Endothelial cell of umbilical vein (primary cell): Measurements from ENCODE around the gene MAT2A. TPM values are rescaled to one million over a fixed set of nuclear protein-coding genes. Genes with fewer than 3 reads are reported as not detected.

Experiments
- BruUV-seq: library from RNA; stranded (reverse); fragments of 400-500 nt; replicated peaks from 2 replicates; lab custom pipeline; 2021; lab: Mats Ljungman, UMichigan
- CTCF ChIA-PET: fragments of 300-600, 350-600 bp; sonication (Branson Sonifier 250); formaldehyde crosslinking; loops from one replicate; lab custom pipeline; 2021; ENCODE audit warnings: antibody characterized with exemption, inconsistent platforms; lab: Charles Lee
- POLR2A ChIA-PET: fragments of 300-600, 350-600 bp; sonication (Branson Sonifier 250); formaldehyde crosslinking; loops from one replicate; lab custom pipeline; 2021; ENCODE audit warnings: antibody characterized with exemption, inconsistent platforms; lab: Charles Lee
- DNase-seq: peaks from one replicate; pipeline ENCODE4 v3.0.0-alpha.2; 2011; ENCODE audit warnings: low read depth, low spot score
- FAIRE-seq: peaks from 2 replicates; lab custom pipeline; 2011; peaks lifted over from hg19 to GRCh38; lab: Jason Lieb, UNC
- H2AFZ ChIP-seq: 2 replicates; pipeline ENCODE4 v1.6.0; 2012; ENCODE audit warnings: low read depth, low read length, control low read depth, inconsistent platforms
- H3K27ac ChIP-seq: 2 replicates; pipeline ENCODE4 v1.5.1; 2011; ENCODE audit warnings: low read depth, mild to moderate bottlenecking, control low read depth, low read length, moderate library complexity; ENCODE audit not compliant: insufficient read depth
- H3K27me3 ChIP-seq, 2 experiments: 2 replicates each; pipeline versions ENCODE4 v1.6.0 to v1.6.1; 2011; ENCODE audit warnings: low read length in 2 of 2, mixed read lengths in 1 of 2; ENCODE audit not compliant: control insufficient read depth in 2 of 2, insufficient read depth in 2 of 2
- H3K36me3 ChIP-seq, 2 experiments: 2 replicates in 1 of 2; 3 replicates in 1 of 2; pipeline ENCODE4 v1.5.1; 2011; ENCODE audit warnings: low read length in 2 of 2, mild to moderate bottlenecking in 1 of 2, moderate library complexity in 1 of 2; ENCODE audit not compliant: control insufficient read depth in 2 of 2, insufficient read depth in 2 of 2; ENCODE audit errors: extremely low read depth in 1 of 2
- H3K4me1 ChIP-seq: 3 replicates; pipeline ENCODE4 v1.5.1; 2011; ENCODE audit warnings: mild to moderate bottlenecking, low read length; ENCODE audit not compliant: control insufficient read depth, insufficient read depth; ENCODE audit errors: extremely low read depth
- H3K4me2 ChIP-seq: 2 replicates; pipeline ENCODE4 v1.6.1; 2011; ENCODE audit warnings: low read length, control low read depth, mixed read lengths; ENCODE audit not compliant: insufficient read depth
- H3K4me3 ChIP-seq, 3 experiments: fragments of 200-600 bp in 1 of 3; sonication (generic), shearing (Covaris generic) in 1 of 3; replicated peaks in 1 of 3; 2 replicates each; pipeline ENCODE4 v1.5.1; 2011 to 2016; ENCODE audit warnings: control low read depth in 3 of 3, low read length in 3 of 3, mild to moderate bottlenecking in 2 of 3, inconsistent platforms in 1 of 3, low read depth in 1 of 3, moderate library complexity in 1 of 3; ENCODE audit not compliant: insufficient read depth in 1 of 3
- H3K79me2 ChIP-seq: 2 replicates; pipeline ENCODE4 v1.6.0; 2012; ENCODE audit warnings: low read length, inconsistent platforms; ENCODE audit not compliant: control insufficient read depth, insufficient read depth
- H3K9ac ChIP-seq: replicated peaks from 2 replicates; pipeline ENCODE3; 2011; ENCODE audit warnings: low read length, control low read depth; ENCODE audit not compliant: insufficient read depth; ENCODE audit errors: extremely low read depth
- H3K9me1 ChIP-seq: replicated peaks from 3 replicates; pipeline ENCODE4 v1.6.0; 2011; ENCODE audit warnings: mild to moderate bottlenecking, low read length; ENCODE audit not compliant: control insufficient read depth, insufficient read depth; ENCODE audit errors: extremely low read depth
- H3K9me3 ChIP-seq: replicated peaks from 2 replicates; pipeline ENCODE4 v1.5.1; 2012; ENCODE audit warnings: low read length, inconsistent platforms; ENCODE audit not compliant: control insufficient read depth, insufficient read depth
- H4K20me1 ChIP-seq: replicated peaks from 2 replicates; pipeline ENCODE3; 2011; ENCODE audit warnings: mild to moderate bottlenecking, low read length; ENCODE audit not compliant: control insufficient read depth, insufficient read depth; ENCODE audit errors: extremely low read depth
- CTCF ChIP-seq, 2 donors: IDR thresholded peaks; 1 replicate in 1 of 2; 2 replicates in 1 of 2; pipeline ENCODE4 v1.5.1; 2011; ENCODE audit warnings: low read length in 2 of 2, mild to moderate bottlenecking in 2 of 2, moderate library complexity in 2 of 2, control low read depth in 1 of 2, inconsistent platforms in 1 of 2, low read depth in 1 of 2; ENCODE audit not compliant: insufficient read depth in 1 of 2; ENCODE audit errors: extremely low read depth in 1 of 2
- EZH2 ChIP-seq: IDR thresholded peaks from 2 replicates; pipeline ENCODE4 v1.6.1; 2012; ENCODE audit warnings: borderline replicate concordance, low read depth, mild to moderate bottlenecking, moderate library complexity, low read length, inconsistent platforms; ENCODE audit not compliant: severe bottlenecking
- FOS ChIP-seq: IDR thresholded peaks from 2 replicates; pipeline ENCODE4 v1.6.1; 2011; ENCODE audit warnings: mild to moderate bottlenecking, low read length, moderate library complexity, borderline replicate concordance; ENCODE audit not compliant: insufficient read depth
- JUN ChIP-seq: IDR thresholded peaks from 2 replicates; pipeline ENCODE4 v1.6.1; 2011; ENCODE audit warnings: borderline replicate concordance, low read depth; ENCODE audit not compliant: insufficient read length, insufficient read depth
- MYC ChIP-seq: IDR thresholded peaks from one replicate; pipeline ENCODE4 v1.6.1; 2011; ENCODE audit warnings: mild to moderate bottlenecking, low read depth, low read length
- POLR2A ChIP-seq: IDR thresholded peaks from 2 replicates; pipeline ENCODE4 v1.6.1; 2012; ENCODE audit warnings: low read depth, mild to moderate bottlenecking, control low read depth, low read length
- POLR2AphosphoS5 ChIP-seq: IDR thresholded peaks from 2 replicates; pipeline ENCODE4 v1.6.1; 2012; ENCODE audit warnings: low read depth, mild to moderate bottlenecking, control low read depth, low read length, moderate library complexity; ENCODE audit not compliant: insufficient read depth
- dilution Hi-C: fragments of 300-500 bp; cut with MboI; formaldehyde crosslinking; loops from one replicate; pipeline ENCODE4 v1.15.0; 2019; ENCODE audit warnings: low sequenced_read_pairs; ENCODE audit not compliant: extremely low pct_ligation_motif_present
- intact Hi-C: fragments of 100-400 bp; cut with micrococcal nuclease; formaldehyde crosslinking; loops from one replicate; pipeline ENCODE4 v1.10.0; 2022
- polyA plus RNA-seq, 4 experiments: library from polyadenylated mRNA; depleted of rRNA in 3 of 4; stranded (reverse) in 3 of 4; unstranded in 1 of 4; fragments of >200 nt; gene quantifications; 2 replicates each; pipeline versions ENCODE4 v1.2.1 to v1.2.3, GENCODE V29; 2011 to 2012; ENCODE audit warnings: missing spikeins in 1 of 4
- total RNA-seq: library from RNA; stranded (reverse); gene quantifications from 2 replicates; pipeline ENCODE4 v1.2.3, GENCODE V29; 2021

The MAT2A gene
- total and polyA plus RNA-seq, 2 donors (not counting 3 experiments of a cell fraction or from before 2014, with no cell fraction given), result 172 to 257 TPM

- intact Hi-C loops, result no loop called here
- DNase-seq (no peak), FAIRE-seq (no peak)
- CTCF ChIA-PET, result interaction anchor here (1.4 to 5.1 kb wide), 4 partner anchors 10 to 187 kb away, joined by 3 to 63 read pairs (median 19); partner anchors contain the start of genes ELMOD3, RETSAT and SH2D6
- TF ChIP-seq POLR2A (no peak), FOS (no peak), POLR2AphosphoS5 (no peak), EZH2 (no peak), MYC (no peak), JUN (no peak), CTCF (IDR thresholded peaks at IDR 0.05; ENCODE audit: extremely low read depth in 1 of 2, insufficient read depth in 1 of 2, low read depth in 1 of 2, low read length in 2 of 2) (no peak)
- peak overlapping the region; percentile 100 for H3K9ac ChIP-seq
- peaks cover 51% of the 10 kb centered on the region for H3K79me2 ChIP-seq
- peaks cover 42% of the 10 kb centered on the region for H3K4me1 ChIP-seq
- peaks cover 4% of the 10 kb centered on the region for H4K20me1 ChIP-seq
- BruUV-seq, result no TSS peak
- peak overlapping the region; percentile 97 for H3K4me2 ChIP-seq
- dilution Hi-C loops, result no loop called here
- H3K36me3 ChIP-seq, result peaks cover 25 to 34% of the 10 kb centered on the region in 2 experiments
- peak overlapping the region; percentile 84 to 96 (median 84) for H3K4me3 ChIP-seq
- H3K9me3 ChIP-seq, result no peaks in the 10 kb centered on the region
- no peak overlapping the region for H2AFZ ChIP-seq
- POLR2A ChIA-PET, result interaction anchor here (0.8 to 4.5 kb wide), 3 partner anchors 9 to 120 kb away, joined by 3 to 73 read pairs (median 3); no protein-coding TSS in a partner anchor
- H3K9me1 ChIP-seq, result no peaks in the 10 kb centered on the region
- H3K27ac ChIP-seq, result no peak overlapping the region
- H3K27me3 ChIP-seq, result no peaks in the 10 kb centered on the region
Observed at GRCh38 chr2:85541262-85541661, 2.3 kb downstream of the MAT2A start.
